Inferior parietal cortex (tissue), 1 donor: ENCODE measurements around the gene DHRSX.
"Not testable (repeated sequence)": the region's sequence is repeated elsewhere in the genome, so short reads cannot be mapped to it uniquely, and the experiment has no call there.

Source experiments
- DNase-seq: peaks from one replicate; pipeline ENCODE4 v3.0.0-alpha.2; 2016; ENCODE audit errors: extremely low spot score

The DHRSX gene

DNA sequence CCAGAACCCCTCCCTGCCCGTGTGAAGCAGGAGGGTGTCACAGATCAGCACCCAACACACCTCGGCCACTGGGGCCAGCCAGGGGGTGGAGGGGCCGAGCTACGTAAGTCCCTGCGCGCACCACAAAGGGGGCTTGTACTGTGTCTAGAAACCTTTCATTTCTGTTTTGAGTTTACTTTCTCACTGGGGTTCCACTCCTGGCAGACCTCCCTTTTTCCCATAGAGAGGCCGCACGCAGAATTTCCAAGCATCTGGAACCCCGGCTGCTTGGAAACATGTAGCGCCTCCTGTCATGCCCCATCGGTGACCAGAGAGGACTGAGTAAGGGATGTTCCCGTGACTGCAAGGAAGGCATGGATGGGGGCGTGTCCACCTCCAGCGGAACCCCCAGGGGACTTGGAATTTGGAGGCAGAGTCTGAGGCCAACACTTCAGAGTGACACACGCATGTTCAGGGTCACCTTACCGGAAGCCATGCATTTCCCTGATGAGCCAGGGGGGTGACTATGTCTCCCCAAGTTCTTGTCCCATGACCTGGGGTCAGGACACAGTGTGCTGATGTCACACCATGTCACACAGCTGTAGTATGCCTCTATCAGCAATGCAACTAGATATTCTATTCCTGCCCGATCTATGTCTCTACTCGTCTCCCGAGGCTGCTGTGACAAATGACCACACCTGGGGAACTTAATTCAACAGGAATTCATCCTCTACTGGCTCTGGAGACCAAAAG is 105.3 kb downstream of the DHRSX start:
- no peak for DNase-seq

DNA sequence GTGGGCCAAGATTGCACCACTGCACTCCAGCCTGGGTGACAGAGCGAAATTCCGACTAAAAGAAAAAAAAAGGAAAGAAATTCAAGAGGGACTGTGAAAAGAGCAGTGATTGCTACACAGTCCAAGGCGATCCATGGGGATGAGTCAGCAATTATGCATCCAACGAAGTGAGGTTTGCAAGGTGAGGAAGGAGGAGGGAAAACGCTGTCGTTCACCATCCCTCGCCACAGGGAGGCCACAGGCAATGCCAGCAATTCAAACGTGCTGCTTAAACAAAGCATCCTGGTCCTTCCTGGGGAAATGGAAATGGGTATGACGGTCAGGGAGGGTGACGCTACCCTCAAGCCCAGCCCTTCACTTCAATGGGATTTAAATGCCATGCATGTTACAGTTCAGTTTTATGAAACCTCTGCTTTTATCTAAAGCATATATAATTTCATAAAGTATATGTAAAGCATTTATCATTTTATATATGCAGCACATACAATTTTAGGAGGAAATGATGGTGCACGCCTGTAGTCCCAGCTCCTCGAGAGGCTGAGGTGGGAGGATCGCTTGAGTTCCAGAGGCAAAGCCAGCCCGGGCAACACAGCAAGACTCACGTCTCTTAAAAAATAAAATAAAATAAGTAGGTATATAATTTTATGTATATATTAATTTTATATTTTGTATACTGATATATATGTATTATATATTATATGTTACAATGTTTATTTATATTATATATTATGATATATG is 108.7 kb downstream of the DHRSX start:
- DNase-seq: no peak

DNA sequence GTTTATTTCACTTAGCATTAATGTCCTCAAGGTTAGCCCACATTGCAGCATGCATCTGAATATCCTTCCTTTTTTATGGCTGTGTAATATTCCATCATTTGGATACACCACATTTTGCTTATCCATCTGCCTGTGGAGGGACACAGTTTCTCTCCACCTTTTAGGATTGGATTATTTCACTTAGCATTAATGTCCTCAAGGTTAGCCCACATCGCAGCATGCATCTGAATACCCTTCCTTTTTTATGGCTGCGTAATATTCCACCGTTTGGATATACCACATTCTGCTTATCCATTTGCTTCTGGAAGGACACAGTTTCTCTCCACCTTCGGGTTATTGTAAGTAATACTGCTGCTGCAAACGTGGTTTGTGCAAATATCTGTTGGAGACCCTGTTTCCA is 110.0 kb downstream of the DHRSX start:
- no peak for DNase-seq

DNA sequence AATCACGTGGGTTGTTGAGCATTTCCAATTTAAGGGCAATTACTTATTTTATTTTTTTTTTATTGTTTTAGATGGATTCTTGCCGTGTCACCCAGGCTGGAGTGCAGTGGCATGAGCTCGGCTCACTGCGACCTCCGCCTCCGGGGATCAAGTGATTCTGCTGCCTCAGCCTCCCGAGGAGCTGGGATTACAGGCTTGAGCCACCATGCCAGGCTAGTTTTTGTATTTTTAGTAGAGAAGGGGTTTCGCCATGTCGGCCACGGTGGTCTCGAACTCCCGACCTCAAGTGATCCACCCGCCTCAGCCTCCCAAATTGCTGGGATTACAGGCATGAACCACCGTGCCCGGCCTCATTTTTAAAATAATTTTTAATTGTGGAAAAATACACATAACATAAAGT is 111.0 kb downstream of the DHRSX start:
- not testable (repeated sequence) for DNase-seq

DNA sequence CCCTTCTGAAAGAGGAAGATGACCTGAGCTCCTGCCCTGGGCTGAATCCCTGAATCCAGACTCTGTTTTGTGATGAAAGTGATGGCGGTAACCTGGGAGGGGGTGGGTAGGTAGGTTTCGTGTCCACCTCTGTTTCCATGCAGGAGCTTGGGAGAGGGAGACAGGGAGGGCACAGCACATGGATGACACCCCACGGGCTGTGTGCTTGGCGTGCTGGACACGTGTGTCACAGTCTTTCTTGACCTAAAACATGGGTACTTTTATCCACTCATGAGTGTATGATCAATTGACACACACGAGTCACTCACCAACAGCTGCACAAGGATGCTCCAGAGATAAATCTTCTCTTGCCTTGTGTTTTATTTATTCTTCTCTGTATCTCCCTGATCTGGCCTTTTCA is 111.5 kb downstream of the DHRSX start:
- DNase-seq: no peak

DNA sequence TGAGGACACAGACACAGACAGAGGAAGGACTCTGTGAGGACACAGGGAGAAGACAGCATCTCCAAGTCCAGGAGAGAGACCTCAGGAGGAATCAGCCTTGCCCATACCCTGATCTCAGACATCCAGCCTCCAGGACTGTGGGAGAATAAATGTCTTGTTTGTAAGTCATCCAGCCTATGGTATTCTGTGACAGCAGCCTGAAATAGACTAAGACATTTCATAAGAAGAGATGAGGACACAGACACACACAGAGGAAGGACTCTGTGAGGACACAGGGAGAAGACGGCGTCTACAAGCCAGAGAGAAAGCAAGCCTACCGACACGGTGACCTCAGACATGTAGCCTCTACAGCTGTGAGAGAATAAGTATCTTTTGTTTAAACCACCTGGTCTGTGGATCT is 112.1 kb downstream of the DHRSX start:
- DNase-seq: no peak

DNA sequence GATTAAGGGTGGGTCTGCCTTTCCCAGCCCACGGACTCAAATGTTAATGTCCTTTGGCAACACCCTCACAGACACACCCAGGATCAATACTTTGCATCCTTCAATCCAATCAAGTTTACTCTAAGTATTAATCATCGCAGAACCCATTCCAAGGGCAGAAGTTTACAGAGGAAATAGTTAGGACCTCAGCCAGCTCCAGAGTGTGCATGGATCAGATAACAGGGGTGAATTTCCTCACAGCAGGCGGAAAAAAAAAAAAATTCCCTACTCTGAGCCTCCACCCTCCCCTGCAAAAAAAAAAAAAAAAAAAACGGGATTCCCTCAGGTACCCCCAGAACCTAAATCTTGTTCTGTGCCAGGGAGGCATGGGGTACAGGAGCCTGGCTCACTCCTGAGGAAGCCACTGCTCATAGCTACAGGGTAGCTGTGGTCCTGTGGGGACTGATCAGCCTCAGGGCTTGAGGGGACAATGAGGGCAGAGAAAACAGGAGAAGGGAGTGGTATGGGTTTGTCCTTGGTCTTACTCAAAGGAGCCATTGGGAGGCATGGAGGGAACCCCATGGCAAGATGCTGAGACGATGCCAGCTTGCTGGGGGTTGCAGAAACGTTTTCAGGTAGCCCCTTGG is 113.0 kb downstream of the DHRSX start:
- DNase-seq: no peak

DNA sequence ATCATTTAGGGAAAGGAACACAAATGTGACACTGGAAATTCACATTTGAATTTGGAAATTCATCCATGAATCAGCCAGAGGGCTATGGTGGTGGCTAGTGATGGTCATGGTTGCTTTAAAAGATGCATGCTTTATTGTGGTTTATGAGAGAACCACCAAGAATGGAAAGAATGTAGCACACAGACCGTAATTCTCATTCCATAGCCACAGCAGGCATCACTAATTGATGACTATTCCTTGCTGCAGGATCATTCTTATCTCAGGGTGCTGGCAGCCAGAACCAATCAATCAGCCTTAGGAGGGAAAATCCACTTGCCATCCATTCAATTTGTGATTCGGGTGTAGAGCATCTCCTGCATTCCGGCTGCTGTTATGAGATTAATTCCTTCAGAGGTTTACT is 115.6 kb downstream of the DHRSX start:
- no peak for DNase-seq

DNA sequence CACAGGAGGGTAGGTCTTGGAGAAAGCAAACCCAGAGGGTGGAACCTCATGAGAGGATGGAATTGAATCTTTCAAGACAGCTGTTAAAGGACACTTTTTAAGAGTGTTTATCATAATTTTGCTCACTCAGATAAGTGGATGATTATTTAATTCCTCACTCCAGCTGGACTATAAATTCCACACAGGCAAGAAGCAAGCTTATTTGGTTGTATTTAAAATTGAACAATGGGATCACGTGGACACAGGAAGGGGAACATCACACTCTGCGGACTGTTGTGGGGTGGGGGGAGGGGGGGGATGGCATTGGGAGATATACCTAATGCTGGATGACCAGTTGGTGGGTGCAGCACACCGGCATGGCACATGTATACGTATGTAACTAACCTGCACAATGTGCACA is 116.3 kb downstream of the DHRSX start:
- DNase-seq: no peak

DNA sequence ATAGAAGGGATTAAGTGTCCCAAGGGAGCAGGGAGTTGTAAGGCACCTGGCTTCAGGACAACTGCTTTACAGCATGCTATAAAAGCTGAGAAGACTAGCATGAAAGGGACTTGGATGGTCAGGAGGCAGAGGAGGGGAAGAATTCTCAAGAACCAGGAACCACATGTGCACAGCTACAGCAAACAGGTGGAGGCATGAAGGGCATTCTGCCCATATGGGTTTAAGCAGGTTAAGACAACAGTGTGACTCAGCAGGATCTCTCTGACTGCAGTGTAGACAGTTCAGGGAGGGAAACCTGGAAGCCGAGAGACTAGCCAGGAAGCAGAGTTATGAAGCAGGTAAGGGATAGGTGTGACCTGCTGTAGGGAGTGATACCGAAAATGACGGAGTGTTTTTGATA is 117.0 kb downstream of the DHRSX start:
- DNase-seq: no peak

DNA sequence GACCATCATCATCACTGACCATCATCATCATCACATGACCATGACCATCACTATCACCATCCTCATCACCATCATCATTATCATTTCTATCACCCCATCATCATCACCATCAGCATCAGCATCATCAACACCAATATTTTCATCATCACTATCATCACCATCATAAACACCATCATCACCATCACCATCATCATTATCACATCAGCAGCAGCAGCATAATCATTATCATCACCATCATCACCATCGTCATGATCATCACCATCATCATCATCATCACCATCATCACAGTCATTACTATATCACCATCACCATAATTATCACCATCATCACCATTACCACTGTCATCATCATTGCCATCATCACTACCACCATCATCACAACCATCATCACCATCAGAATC is 117.6 kb downstream of the DHRSX start:
- no peak for DNase-seq

DNA sequence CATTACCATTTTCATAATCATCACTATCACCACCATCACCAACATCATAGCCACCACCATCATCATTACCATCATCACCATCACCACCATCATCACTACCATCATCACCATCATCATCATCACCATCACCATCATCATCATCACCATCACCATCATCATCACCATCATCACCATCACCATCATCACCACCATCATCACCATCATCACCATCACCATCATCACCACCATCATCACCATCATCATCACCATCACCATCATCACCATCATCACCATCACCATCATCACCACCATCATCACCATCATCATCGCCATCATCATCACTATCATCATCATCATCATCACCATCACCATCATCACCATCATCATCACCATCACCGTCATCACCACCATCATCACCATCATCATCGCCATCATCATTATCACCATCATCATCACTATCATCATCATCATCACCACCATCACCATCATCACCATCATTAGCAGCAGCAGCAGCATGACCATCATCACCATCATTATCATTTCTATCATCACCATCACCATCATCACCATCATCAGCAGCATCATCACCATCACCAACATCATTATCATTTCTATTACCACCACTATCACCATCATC is 118.2 kb downstream of the DHRSX start:
- DNase-seq: not testable (repeated sequence)

DNA sequence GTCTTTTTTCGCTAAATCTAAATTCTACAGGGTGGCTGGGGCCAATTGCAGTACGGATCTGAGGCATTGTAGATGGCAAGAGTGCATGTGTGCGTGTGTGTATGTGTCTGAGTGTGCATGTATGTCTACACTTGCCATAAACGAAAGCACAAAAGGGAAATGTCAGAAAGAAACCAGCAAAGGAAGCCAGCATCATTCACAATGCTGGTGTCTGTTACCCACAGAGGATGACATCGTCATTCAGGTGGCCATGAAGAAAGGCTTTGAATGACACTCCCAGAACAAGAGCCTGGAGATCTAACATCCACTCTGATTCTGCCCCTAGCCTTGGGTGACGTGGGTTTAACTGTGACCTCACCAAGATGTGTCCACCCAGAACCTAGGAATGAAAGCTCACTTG is 124.6 kb downstream of the DHRSX start:
- DNase-seq: no peak

DNA sequence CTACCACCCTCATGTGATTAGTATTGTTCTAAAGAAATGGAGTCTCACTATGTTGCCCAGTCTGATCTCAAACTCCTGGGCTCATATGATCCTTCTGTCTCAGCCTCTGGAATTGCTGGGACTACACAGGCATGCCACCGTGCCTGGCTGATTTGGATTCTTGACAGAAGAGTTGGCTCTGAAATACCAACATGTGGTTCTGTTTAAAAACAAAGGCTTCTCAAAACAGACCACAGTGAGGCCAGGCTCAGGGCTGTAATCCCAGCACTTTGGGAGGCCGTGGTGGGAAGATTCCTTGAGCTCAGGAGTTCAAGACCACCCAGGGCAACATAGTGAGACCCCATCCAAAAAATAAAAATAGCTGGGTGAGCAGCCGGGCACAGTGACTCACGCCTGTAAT is 126.7 kb downstream of the DHRSX start:
- no peak for DNase-seq

DNA sequence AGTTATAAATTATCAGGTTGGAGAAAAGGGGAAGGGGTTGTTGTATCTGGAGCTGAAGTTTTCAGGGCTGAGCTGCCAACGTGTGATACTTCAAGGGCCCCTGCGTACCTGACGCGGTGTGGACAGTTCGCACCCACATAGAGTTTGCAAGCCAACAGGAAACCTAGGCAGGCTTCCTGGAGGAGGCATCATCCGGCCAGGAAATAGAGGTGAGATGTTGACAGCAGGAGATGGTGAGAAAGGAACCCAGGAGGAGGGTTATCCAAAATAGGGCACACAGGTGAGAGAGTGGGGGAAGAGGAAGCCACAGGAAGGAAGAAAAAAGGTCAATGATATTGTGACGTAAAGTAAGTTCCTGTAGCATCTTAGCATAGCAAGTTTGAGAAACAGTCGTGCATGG is 127.2 kb downstream of the DHRSX start:
- DNase-seq: no peak

DNA sequence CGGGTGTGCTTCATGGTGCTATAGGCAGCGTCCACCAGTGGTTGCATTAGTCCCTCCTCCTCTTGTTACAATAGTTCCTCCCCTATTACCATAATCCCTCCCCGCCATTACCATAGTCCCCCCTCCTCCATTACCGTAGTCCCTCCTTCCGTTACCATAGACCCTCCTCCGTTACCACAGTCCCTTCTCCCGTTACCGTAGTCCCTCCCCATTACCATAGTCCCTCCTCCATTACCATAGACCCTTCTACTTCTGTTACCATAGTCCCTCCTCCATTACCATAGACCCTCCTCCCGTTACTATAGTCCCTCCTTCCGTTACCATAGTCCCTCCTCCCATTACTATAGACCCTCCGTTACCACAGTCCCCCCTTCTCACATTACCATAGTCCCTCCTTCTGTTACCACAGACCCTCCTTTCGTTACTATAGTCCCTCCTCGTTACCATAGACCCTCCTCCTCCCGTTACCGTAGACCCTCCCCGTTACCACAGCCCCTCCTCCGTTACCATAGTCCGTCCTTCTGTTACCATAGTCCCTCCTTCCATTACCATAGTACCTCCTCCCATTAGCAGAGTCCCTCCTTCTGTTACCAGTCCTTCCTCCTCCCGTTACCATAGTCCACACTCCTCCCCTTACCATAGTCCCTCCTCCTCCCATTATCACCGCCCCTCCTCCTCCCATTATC is 129.6 kb downstream of the DHRSX start:
- no peak for DNase-seq

DNA sequence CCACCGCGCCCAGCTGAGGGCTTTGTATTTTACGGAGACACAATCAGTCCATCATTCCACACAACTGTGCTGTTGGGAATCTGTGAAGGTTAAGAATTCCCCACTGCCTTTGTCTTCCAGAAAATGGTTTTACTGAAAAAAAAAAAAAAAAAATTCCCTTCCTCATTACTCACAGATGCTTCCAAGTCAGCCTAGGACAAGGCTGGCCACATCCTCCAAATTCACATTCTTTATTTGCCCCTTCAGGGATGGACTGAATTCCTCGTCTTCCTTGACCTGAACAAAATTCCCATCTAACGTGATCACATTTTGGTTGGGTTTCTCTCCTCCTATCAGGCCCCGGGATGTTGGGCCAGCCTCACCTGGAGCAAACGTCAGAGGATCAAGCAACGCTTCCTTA is 130.3 kb downstream of the DHRSX start:
- DNase-seq: no peak

DNA sequence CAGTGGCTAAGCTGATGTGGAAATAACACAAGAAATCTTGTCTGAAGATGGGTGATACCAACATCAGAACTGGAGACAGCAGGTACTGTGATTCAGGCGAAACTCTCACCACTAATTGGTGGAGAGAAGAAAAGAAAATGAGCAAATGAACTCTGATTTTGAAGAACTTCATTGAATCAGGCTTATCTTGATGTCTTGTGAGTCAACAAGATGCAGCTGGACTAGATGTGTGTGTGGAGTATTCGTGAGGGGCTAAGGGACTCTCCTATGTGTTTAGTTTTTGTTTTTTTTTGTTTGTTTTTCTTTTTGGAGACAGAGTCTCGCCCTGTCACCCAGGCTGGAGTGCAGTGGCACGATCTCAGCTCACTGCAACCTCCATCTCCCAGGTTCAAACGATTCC is 131.6 kb downstream of the DHRSX start:
- no peak for DNase-seq

DNA sequence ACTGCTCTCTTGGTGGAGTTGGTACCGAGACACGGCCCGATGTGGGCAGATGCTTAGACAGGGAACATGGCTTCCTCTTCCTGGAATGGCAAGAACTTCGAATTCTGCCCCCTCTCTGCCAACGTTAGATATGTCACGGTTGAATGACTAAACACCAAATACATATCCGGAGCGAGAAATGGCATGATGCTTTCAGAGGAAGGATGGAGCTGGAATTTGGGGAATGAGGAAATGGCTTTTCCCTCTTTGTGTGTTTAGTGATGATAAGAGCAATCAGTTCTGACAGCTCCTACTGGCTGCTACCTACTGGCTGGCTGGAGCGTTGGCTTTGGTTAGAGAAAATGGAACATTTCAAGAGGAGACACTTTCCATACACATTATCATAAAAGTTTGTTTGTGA is 140.0 kb downstream of the DHRSX start:
- no peak for DNase-seq

DNA sequence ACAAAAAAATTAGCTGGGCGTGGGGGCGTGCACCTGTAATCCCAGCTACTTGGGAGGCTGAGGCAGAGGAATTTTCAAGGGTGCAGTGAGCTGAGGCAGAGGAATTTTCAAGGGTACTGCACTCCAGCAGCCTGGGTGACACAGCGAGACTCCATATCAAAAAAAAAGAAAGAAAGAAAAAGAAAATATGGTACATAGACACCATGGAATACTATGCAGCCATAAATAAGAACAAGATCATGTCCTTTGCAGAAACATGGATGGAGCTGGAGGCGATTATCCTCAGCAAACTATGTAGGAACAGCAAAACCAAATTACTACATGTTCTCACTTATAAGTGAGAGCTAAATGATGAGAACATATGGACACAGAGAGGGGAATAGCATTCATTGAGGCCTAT is 141.3 kb downstream of the DHRSX start:
- not testable (repeated sequence) for DNase-seq

DNA sequence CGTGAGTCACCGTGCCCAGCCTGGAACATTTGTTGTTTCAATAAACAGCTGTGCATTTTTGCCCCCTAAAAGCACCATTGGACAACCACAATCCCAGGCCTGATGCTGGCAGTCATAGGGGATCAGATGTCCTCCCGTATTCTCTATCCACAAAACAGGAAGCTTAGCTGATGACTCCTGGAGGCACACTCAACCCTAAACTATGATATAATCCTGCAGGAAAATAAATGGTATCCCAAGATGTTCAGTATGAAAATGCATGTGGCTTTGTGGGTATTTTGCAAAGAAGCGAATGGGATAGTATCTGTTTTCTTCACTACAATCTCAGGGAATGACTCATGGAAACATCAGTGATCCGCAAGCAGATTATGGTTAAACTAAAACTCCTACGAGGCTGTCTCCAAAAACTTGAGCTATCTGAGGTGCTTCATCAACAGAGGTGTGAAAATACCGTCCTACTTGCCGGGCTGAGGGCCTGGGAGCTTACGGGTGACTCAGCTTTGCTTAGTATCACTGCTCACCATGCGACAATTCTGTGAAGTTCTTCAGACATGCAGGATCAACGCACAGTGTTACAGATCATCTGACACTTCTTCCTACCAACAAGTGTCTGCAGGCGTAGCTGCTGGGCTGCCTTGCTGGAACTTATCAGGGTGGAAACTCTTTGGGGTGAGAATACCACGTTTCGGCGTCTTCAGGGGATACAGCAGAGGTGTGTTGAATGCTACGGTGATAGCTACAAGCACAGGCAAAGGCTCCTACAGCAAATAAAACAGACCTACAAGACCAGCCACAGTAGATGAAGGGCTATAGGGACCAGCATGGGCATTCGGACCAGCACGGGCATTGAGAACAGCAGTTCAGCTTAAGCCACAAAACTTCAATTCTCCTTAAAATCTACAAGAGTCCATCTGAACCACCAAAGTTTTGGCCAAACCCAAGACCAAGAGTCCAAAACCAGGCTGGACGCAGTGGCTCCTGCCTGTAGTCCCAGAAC is 148.5 kb downstream of the DHRSX start:
- DNase-seq: peak; percentile 40
